ENCODE data around the gene UCHL1. TPM values are rescaled to one million over a fixed set of nuclear protein-coding genes. Genes with fewer than 3 reads are reported as not detected.

UCHL1 gene
- total and polyA plus RNA-seq, 2 experiments from 2014 or later, result 111 to 158 TPM

GRCh38 chr4:41287005-41287404 is 30.3 kb downstream of the UCHL1 start:
- Histone ChIP-seq H3K9me2 (replicated peaks; ENCODE audit: insufficient read depth) (no peaks in the 10 kb centered on the region), H3K27ac (no peak overlapping the region), H4K20me1 (ENCODE audit: insufficient read depth, poor library complexity, severe bottlenecking) (no peaks in the 10 kb centered on the region), H3K79me2 (no peaks in the 10 kb centered on the region), H3K27me3 (no peaks in the 10 kb centered on the region), H2AFZ (no peak overlapping the region), H3K4me3 (no peak overlapping the region), H3K36me3 (replicated peaks; ENCODE audit: insufficient read depth, low read depth) (no peaks in the 10 kb centered on the region), H3K4me1 (ENCODE audit: insufficient read depth) (no peaks in the 10 kb centered on the region), H3K9me3 (ENCODE audit: low read depth) (no peaks in the 10 kb centered on the region), H3K4me2 (no peak overlapping the region)
- WGBS (ENCODE audit: low lambda C conversion rate, missing lambda C conversion rate), result 43% methylated on average over 1 of the region's 1 CpG
- DNase-seq (ENCODE audit: low spot score), result no peak
- no peak for TF ChIP-seq CTCF (IDR thresholded peaks at IDR 0.05; ENCODE audit: poor library complexity)
- no peak for TF ChIP-seq EZH2phosphoT487 (IDR thresholded peaks at IDR 0.05; ENCODE audit: low read depth, severe bottlenecking, unreplicated experiment)
- no peak for TF ChIP-seq EZH2 (IDR thresholded peaks at IDR 0.05; ENCODE audit: borderline replicate concordance)

GRCh38 chr4:41287852-41288251 is 31.1 kb downstream of the UCHL1 start:
- Histone ChIP-seq H2AFZ (no peak overlapping the region), H3K27me3 (no peaks in the 10 kb centered on the region), H3K9me3 (ENCODE audit: low read depth) (no peaks in the 10 kb centered on the region), H3K79me2 (no peaks in the 10 kb centered on the region), H3K4me2 (no peak overlapping the region), H3K27ac (no peak overlapping the region), H3K36me3 (replicated peaks; ENCODE audit: insufficient read depth, low read depth) (no peaks in the 10 kb centered on the region), H3K9me2 (replicated peaks; ENCODE audit: insufficient read depth) (no peaks in the 10 kb centered on the region), H4K20me1 (ENCODE audit: insufficient read depth, poor library complexity, severe bottlenecking) (no peaks in the 10 kb centered on the region), H3K4me3 (no peak overlapping the region), H3K4me1 (ENCODE audit: insufficient read depth) (no peaks in the 10 kb centered on the region)
- WGBS (ENCODE audit: low lambda C conversion rate, missing lambda C conversion rate), result 96% methylated on average over 10 of the region's 10 CpGs
- no peak for DNase-seq (ENCODE audit: low spot score)
- TF ChIP-seq EZH2phosphoT487 (IDR thresholded peaks at IDR 0.05; ENCODE audit: low read depth, severe bottlenecking, unreplicated experiment), result no peak
- TF ChIP-seq CTCF (IDR thresholded peaks at IDR 0.05; ENCODE audit: poor library complexity), result no peak
- no peak for TF ChIP-seq EZH2 (IDR thresholded peaks at IDR 0.05; ENCODE audit: borderline replicate concordance)

GRCh38 chr4:41288254-41288653 is 31.5 kb downstream of the UCHL1 start:
- Histone ChIP-seq H3K9me2 (replicated peaks; ENCODE audit: insufficient read depth) (no peaks in the 10 kb centered on the region), H3K36me3 (replicated peaks; ENCODE audit: insufficient read depth, low read depth) (no peaks in the 10 kb centered on the region), H3K9me3 (ENCODE audit: low read depth) (no peaks in the 10 kb centered on the region), H3K27me3 (no peaks in the 10 kb centered on the region), H3K79me2 (no peaks in the 10 kb centered on the region), H3K4me3 (no peak overlapping the region), H3K27ac (no peak overlapping the region), H2AFZ (no peak overlapping the region), H3K4me2 (no peak overlapping the region), H4K20me1 (ENCODE audit: insufficient read depth, poor library complexity, severe bottlenecking) (no peaks in the 10 kb centered on the region), H3K4me1 (ENCODE audit: insufficient read depth) (no peaks in the 10 kb centered on the region)
- 88% methylated on average over 10 of the region's 10 CpGs for WGBS (ENCODE audit: low lambda C conversion rate, missing lambda C conversion rate)
- no peak for DNase-seq (ENCODE audit: low spot score)
- no peak for TF ChIP-seq EZH2 (IDR thresholded peaks at IDR 0.05; ENCODE audit: borderline replicate concordance)
- TF ChIP-seq CTCF (IDR thresholded peaks at IDR 0.05; ENCODE audit: poor library complexity), result no peak
- no peak for TF ChIP-seq EZH2phosphoT487 (IDR thresholded peaks at IDR 0.05; ENCODE audit: low read depth, severe bottlenecking, unreplicated experiment)

- Histone ChIP-seq H3K79me2 (no peaks in the 10 kb centered on the region), H3K36me3 (replicated peaks; ENCODE audit: insufficient read depth, low read depth) (no peaks in the 10 kb centered on the region), H3K9me2 (replicated peaks; ENCODE audit: insufficient read depth) (no peaks in the 10 kb centered on the region), H3K4me3 (no peak overlapping the region), H4K20me1 (ENCODE audit: insufficient read depth, poor library complexity, severe bottlenecking) (no peaks in the 10 kb centered on the region), H3K4me2 (no peak overlapping the region), H3K9me3 (ENCODE audit: low read depth) (no peaks in the 10 kb centered on the region), H3K27me3 (no peaks in the 10 kb centered on the region), H2AFZ (no peak overlapping the region), H3K27ac (no peak overlapping the region), H3K4me1 (ENCODE audit: insufficient read depth) (no peaks in the 10 kb centered on the region)
- DNase-seq (ENCODE audit: low spot score), result no peak
- TF ChIP-seq CTCF (IDR thresholded peaks at IDR 0.05; ENCODE audit: poor library complexity) (no peak), EZH2 (IDR thresholded peaks at IDR 0.05; ENCODE audit: borderline replicate concordance) (no peak), EZH2phosphoT487 (IDR thresholded peaks at IDR 0.05; ENCODE audit: low read depth, severe bottlenecking, unreplicated experiment) (no peak)
- WGBS (ENCODE audit: low lambda C conversion rate, missing lambda C conversion rate), result 79% methylated on average over 4 of the region's 4 CpGs
These were observed 33.8 kb downstream of the UCHL1 start for GRCh38 chr4:41290479-41290878.

All from hepatocyte (in vitro differentiated cells).